Osteoblast (primary cell): ENCODE data around the gene CDC14B. TPM values are rescaled to one million over a fixed set of nuclear protein-coding genes. Genes with fewer than 3 reads are reported as not detected.

ENCODE experiments used
- DNase-seq: peaks from one replicate; pipeline ENCODE4 v3.0.0; 2011; ENCODE audit warnings: low spot score, mixed read lengths; ENCODE audit not compliant: insufficient read length; ENCODE audit errors: missing footprints
- H2AFZ ChIP-seq: 2 replicates; pipeline ENCODE4 v1.6.0; 2011; ENCODE audit warnings: mild to moderate bottlenecking, low read length
- H3K27ac ChIP-seq: 2 replicates; pipeline ENCODE4 v1.5.1; 2011; ENCODE audit warnings: mild to moderate bottlenecking, low read depth, low read length, moderate library complexity
- H3K27me3 ChIP-seq: 2 replicates; pipeline ENCODE4 v1.6.0; 2012; ENCODE audit warnings: mild to moderate bottlenecking, control low read depth, inconsistent platforms, low read length, moderate library complexity; ENCODE audit not compliant: insufficient read depth
- H3K36me3 ChIP-seq: 2 replicates; pipeline ENCODE4 v1.5.1; 2011; ENCODE audit warnings: mild to moderate bottlenecking, low read length, control low read depth, moderate library complexity; ENCODE audit not compliant: insufficient read depth
- H3K4me1 ChIP-seq: 2 replicates; pipeline ENCODE4 v1.5.1; 2011; ENCODE audit warnings: mild to moderate bottlenecking, low read length, control low read depth, moderate library complexity; ENCODE audit not compliant: insufficient read depth
- H3K4me2 ChIP-seq: 2 replicates; pipeline ENCODE4 v1.6.0; 2011; ENCODE audit warnings: mild to moderate bottlenecking, low read length; ENCODE audit not compliant: insufficient read depth
- H3K4me3 ChIP-seq: fragments of 200-600 bp; sonication (generic); 3 replicates; pipeline ENCODE4 v1.5.1; 2012; ENCODE audit warnings: mild to moderate bottlenecking, low read length, inconsistent platforms; ENCODE audit not compliant: insufficient read depth
- H3K79me2 ChIP-seq: 2 replicates; pipeline ENCODE4 v1.6.0; 2012; ENCODE audit warnings: mild to moderate bottlenecking, low read length, control low read depth, inconsistent platforms; ENCODE audit not compliant: insufficient read depth
- H3K9me3 ChIP-seq: 2 replicates; pipeline ENCODE4 v1.5.1; 2011; ENCODE audit warnings: low read depth, low read length, control low read depth
- H4K20me1 ChIP-seq: 2 replicates; pipeline ENCODE4 v1.6.0; 2012; ENCODE audit warnings: mild to moderate bottlenecking, low read length, control low read depth; ENCODE audit not compliant: insufficient read depth
- CTCF ChIP-seq: IDR thresholded peaks from 2 replicates; pipeline ENCODE4 v1.5.1; 2011; ENCODE audit warnings: mild to moderate bottlenecking, low read depth, low read length, moderate library complexity; ENCODE audit errors: extremely low read depth
- total RNA-seq: library from RNA; depleted of rRNA; stranded (reverse); fragments of >200 nt; gene quantifications from 2 replicates; pipeline ENCODE4 v1.2.3, GENCODE V29; 2012

CDC14B gene
- total RNA-seq, 1 donor, result 43.4 TPM

GRCh38 chr9:96559339-96559943 is 60.2 kb downstream of the CDC14B start:
- no peak overlapping the region for H3K4me2 ChIP-seq
- H3K4me1 ChIP-seq, result peaks cover 31% of the 10 kb centered on the region
- H3K27me3 ChIP-seq, result no peaks in the 10 kb centered on the region
- no peak overlapping the region for H3K27ac ChIP-seq
- no peak overlapping the region for H3K4me3 ChIP-seq
- DNase-seq, result no peak
- TF ChIP-seq CTCF, result no peak
- peaks cover 2% of the 10 kb centered on the region for H3K79me2 ChIP-seq
- no peaks in the 10 kb centered on the region for H4K20me1 ChIP-seq
- H2AFZ ChIP-seq, result no peak overlapping the region
- H3K36me3 ChIP-seq, result no peaks in the 10 kb centered on the region
- no peaks in the 10 kb centered on the region for H3K9me3 ChIP-seq

- Histone ChIP-seq H3K27me3 (no peaks in the 10 kb centered on the region), H3K4me3 (no peak overlapping the region), H3K4me1 (peaks cover 45% of the 10 kb centered on the region), H2AFZ (no peak overlapping the region), H3K36me3 (no peaks in the 10 kb centered on the region), H3K27ac (peak overlapping the region; percentile 99), H4K20me1 (no peaks in the 10 kb centered on the region), H3K4me2 (no peak overlapping the region), H3K79me2 (peaks cover 2% of the 10 kb centered on the region), H3K9me3 (no peaks in the 10 kb centered on the region)
- no peak for TF ChIP-seq CTCF
- DNase-seq, result no peak
Observed at GRCh38 chr9:96557921-96558320, 61.7 kb downstream of the CDC14B start.

GRCh38 chr9:96556701-96557461 is 62.8 kb downstream of the CDC14B start:
- DNase-seq, result no peak

More at GRCh38 chr9:96556701-96557461, 62.8 kb downstream of the CDC14B start:
- no peak for TF ChIP-seq CTCF
- Histone ChIP-seq H3K36me3 (no peaks in the 10 kb centered on the region), H3K4me1 (peaks cover 54% of the 10 kb centered on the region), H3K4me3 (peak overlapping the region; percentile 34), H3K79me2 (peaks cover 2% of the 10 kb centered on the region), H3K4me2 (peak overlapping the region; percentile 76), H2AFZ (peak overlapping the region; percentile 95), H3K27me3 (no peaks in the 10 kb centered on the region), H3K9me3 (no peaks in the 10 kb centered on the region), H3K27ac (peak overlapping the region; percentile 99), H4K20me1 (no peaks in the 10 kb centered on the region)
